ENCODE data around the gene CHAMP1.
"Not testable (repeated sequence)": the region's sequence is repeated elsewhere in the genome, so short reads cannot be mapped to it uniquely, and the experiment has no call there.

- TF ChIP-seq CTCF, POLR2A (IDR thresholded peaks at IDR 0.05): not testable (repeated sequence)
Observed at GRCh38 chr13:114347256-114347655, 33.0 kb downstream of the CHAMP1 start.

All from body of pancreas (tissue), 4 donors.